Liver (tissue), 3 donors: ENCODE results near the gene WFS1.

ENCODE experiments used
- EGR1 ChIP-seq, 2 donors: IDR thresholded peaks; 2 replicates each; pipeline ENCODE4 v1.6.1; 2016 to 2018; ENCODE audit warnings: antibody characterized with exemption in 2 of 2, low read depth in 2 of 2
- FOXA1 ChIP-seq: IDR thresholded peaks from 2 replicates; pipeline ENCODE4 v1.6.1; 2016; ENCODE audit warnings: antibody characterized with exemption
- FOXA2 ChIP-seq: IDR thresholded peaks from 2 replicates; pipeline ENCODE4 v1.6.1; 2016; ENCODE audit warnings: antibody characterized with exemption
- GABPA ChIP-seq, 2 donors: IDR thresholded peaks in 1 of 2; conservative IDR thresholded peaks in 1 of 2; 2 replicates each; pipeline ENCODE4 v1.6.1; 2016; ENCODE audit warnings: antibody characterized with exemption in 2 of 2, mild to moderate bottlenecking in 1 of 2, moderate library complexity in 1 of 2
- JUND ChIP-seq, 2 donors: IDR thresholded peaks; 2 replicates each; pipeline ENCODE4 v1.6.1; 2016; ENCODE audit warnings: antibody characterized with exemption in 2 of 2
- RAD21 ChIP-seq, 2 donors: IDR thresholded peaks; 2 replicates each; pipeline ENCODE4 v1.6.1; 2016; ENCODE audit warnings: antibody characterized with exemption in 2 of 2, mild to moderate bottlenecking in 2 of 2
- SP1 ChIP-seq: IDR thresholded peaks from 2 replicates; pipeline ENCODE4 v1.6.1; 2018; ENCODE audit warnings: antibody characterized with exemption, mild to moderate bottlenecking
- TAF1 ChIP-seq: conservative IDR thresholded peaks from 2 replicates; pipeline ENCODE4 v1.6.1; 2016; ENCODE audit warnings: antibody characterized with exemption, mild to moderate bottlenecking
- YY1 ChIP-seq: IDR thresholded peaks from 2 replicates; pipeline ENCODE4 v1.6.1; 2016; ENCODE audit warnings: antibody characterized with exemption, mild to moderate bottlenecking
- TF ChIP-seq, protein P1 (sequence below): fragments of 150-350 bp; IDR thresholded peaks from 2 replicates; pipeline ENCODE4 v1.5.1; 2017; ENCODE audit warnings: improper control_type of control experiment, low read depth, low read length; ENCODE audit not compliant: missing input control
- TF ChIP-seq, protein P2 (sequence below): IDR thresholded peaks from 2 replicates; pipeline ENCODE4 v1.6.1; 2016; ENCODE audit warnings: antibody characterized with exemption
- TF ChIP-seq, protein P3 (sequence below): IDR thresholded peaks from 2 replicates; pipeline ENCODE4 v1.6.1; 2016; ENCODE audit warnings: antibody characterized with exemption
- donor health status: healthy.
- donor health status: healthy.

DNA sequence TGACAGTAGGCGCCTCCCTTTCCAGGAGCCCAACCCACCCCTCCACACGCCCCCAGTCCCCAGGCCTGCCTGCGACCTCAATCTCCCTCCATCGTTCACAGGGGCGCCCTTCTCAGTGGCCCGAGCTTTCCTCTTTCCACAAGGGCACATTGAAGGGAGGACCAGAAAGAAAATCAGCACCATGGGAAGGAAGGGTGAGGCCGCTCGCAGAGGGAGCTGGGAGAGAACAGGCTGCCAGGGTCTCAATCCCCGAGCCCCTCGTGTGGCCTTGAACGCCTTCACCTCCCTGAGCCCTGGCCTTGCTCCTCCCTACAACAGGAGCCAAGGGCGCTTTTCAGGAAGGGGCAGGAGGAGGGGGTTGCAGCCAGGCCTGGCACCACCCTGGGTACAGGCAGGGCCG, 66.5 kb downstream of the WFS1 start:
- no peak for TF ChIP-seq JUND (IDR thresholded peaks at IDR 0.05)
- TF ChIP-seq, protein P1, sequence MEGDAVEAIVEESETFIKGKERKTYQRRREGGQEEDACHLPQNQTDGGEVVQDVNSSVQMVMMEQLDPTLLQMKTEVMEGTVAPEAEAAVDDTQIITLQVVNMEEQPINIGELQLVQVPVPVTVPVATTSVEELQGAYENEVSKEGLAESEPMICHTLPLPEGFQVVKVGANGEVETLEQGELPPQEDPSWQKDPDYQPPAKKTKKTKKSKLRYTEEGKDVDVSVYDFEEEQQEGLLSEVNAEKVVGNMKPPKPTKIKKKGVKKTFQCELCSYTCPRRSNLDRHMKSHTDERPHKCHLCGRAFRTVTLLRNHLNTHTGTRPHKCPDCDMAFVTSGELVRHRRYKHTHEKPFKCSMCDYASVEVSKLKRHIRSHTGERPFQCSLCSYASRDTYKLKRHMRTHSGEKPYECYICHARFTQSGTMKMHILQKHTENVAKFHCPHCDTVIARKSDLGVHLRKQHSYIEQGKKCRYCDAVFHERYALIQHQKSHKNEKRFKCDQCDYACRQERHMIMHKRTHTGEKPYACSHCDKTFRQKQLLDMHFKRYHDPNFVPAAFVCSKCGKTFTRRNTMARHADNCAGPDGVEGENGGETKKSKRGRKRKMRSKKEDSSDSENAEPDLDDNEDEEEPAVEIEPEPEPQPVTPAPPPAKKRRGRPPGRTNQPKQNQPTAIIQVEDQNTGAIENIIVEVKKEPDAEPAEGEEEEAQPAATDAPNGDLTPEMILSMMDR, result no peak
- TF ChIP-seq SP1, result no peak
- TF ChIP-seq, protein P2, sequence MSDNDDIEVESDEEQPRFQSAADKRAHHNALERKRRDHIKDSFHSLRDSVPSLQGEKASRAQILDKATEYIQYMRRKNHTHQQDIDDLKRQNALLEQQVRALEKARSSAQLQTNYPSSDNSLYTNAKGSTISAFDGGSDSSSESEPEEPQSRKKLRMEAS, result no peak
- TF ChIP-seq, protein P3, sequence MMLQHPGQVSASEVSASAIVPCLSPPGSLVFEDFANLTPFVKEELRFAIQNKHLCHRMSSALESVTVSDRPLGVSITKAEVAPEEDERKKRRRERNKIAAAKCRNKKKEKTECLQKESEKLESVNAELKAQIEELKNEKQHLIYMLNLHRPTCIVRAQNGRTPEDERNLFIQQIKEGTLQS, result no peak
- no peak for TF ChIP-seq YY1
- no peak for TF ChIP-seq GABPA (IDR thresholded peaks at IDR 0.05 in 1 of 2, conservative IDR thresholded peaks at IDR 0.05 in 1 of 2)
- no peak for TF ChIP-seq TAF1
- TF ChIP-seq RAD21 (IDR thresholded peaks at IDR 0.05), result no peak
- no peak for TF ChIP-seq FOXA2
- TF ChIP-seq EGR1 (IDR thresholded peaks at IDR 0.05; ENCODE audit: low read depth in 2 of 2), result no peak
- TF ChIP-seq FOXA1, result no peak
